HG02970 (cell line): ENCODE data around the gene PRKCG.
"Not testable (repeated sequence)": the region's sequence is repeated elsewhere in the genome, so short reads cannot be mapped to it uniquely, and the experiment has no call there.

ENCODE experiments used
- ATAC-seq: cut with Tn5 transposase; IDR thresholded peaks from one replicate; pipeline ENCODE4 v1.9.1; 2021; ENCODE audit warnings: mild to moderate bottlenecking, moderate library complexity, moderate number of reproducible peaks; ENCODE audit not compliant: unreplicated experiment, low FRiP score

PRKCG gene

GRCh38 chr19:53927739-53928138 is 45.7 kb downstream of the PRKCG start:
- no peak for ATAC-seq

DNA sequence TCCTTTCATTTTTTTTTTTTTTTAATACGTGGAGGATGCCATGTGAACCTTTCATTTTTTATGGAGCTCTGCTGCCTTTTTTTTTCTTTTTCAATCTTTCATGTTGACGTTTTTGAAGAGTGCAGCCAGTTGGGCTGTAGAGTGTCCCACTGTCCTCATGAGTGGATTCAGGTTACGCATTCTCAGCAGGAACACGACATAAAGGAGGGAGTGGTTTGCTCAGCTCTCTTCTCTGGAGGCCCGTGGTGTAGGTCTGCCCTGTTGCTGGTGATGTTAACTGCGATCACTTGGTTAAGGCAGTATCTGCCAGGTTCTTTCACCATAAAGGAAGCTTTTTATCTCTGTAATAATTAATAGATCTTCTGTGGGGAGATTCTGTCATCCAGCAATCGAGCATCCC is 54.0 kb downstream of the PRKCG start:
- no peak for ATAC-seq

DNA sequence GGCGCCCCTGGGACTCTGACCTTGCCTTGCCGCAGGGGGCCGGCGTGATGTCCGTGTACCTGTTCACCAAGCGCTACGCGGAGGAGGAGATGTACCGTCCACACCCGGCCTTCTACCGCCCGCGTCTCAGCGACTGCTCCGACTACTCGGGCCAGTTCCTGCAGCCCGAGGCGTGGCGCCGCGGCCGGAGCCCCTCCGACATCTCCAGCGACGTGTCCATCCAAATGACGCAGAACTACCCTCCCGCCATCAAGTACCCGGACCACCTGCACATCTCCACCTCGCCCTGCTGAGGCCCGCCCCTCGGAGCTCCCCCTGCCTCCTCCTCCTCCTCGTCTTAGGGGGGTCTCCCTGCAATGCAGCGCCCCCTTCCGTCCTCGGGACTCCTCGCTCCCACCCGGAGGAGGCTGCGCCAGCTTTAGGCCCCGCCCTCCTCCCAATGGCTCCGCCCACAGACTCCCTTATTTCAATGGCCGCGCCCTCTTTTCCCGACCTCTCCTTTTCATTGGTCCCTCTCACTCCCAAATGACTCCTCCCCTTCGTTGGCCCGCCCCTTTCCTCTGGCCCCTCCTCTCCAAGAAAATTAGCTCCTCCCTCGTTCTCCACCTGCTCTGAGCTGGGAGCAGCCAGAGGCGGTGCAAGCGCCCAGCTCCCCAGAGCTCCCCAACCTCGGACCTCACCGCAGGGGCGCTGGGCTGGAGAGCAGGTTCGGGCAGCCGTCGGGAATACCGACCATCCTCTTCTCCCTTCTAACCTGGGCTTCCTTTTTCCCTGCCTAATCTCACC is 60.2 kb downstream of the PRKCG start:
- ATAC-seq, result no peak

DNA sequence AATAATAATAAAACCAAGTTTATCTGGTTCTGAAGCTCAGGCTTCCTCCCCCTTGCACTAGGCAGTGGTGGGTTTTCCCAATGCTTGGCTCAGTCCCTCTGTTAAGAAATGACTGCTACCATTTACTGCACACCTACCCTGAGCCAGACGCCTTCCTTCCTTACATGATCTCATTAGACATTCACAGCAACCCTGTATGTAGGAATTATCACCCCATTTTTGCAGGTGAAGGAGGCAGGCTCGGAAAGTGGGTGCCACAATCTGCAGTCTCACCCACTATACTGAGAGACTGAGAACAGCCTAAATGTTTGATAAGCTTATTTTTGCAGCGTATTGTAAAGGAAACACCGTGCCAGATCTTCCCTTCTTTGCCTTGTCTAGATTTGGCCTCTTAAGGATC is 62.4 kb downstream of the PRKCG start:
- ATAC-seq, result no peak

- no peak for ATAC-seq
Observed at GRCh38 chr19:53944933-53945332, 62.9 kb downstream of the PRKCG start.

GRCh38 chr19:53945441-53945840 is 63.4 kb downstream of the PRKCG start:
- ATAC-seq, result no peak

- ATAC-seq, result no peak
Observed at GRCh38 chr19:53945998-53946397, 64.0 kb downstream of the PRKCG start.

GRCh38 chr19:53947624-53948023 is 65.6 kb downstream of the PRKCG start:
- ATAC-seq, result no peak

- not testable (repeated sequence) for ATAC-seq
Observed at GRCh38 chr19:53948611-53949010, 66.6 kb downstream of the PRKCG start.

DNA sequence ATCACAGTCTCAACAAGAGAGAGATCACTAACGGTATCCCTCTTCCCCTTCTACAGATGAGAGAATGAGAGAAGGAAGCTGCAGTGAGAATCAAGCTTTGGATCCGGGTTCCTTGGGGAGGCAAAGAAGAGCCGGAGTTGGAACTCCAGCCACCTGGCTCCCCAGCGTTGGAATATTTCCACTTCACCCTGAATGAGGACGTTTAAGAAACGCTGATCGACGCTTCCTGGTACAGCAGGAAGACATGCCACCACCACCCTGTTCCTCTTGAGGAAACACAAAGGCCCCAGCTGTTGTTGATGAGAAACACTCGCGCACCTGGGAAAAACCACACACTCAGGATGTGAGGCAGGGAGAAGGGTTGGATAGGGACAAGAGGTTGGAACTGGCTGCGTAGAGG is 69.4 kb downstream of the PRKCG start:
- no peak for ATAC-seq

- ATAC-seq, result no peak
Observed at GRCh38 chr19:53951947-53952346, 70.0 kb downstream of the PRKCG start.

DNA sequence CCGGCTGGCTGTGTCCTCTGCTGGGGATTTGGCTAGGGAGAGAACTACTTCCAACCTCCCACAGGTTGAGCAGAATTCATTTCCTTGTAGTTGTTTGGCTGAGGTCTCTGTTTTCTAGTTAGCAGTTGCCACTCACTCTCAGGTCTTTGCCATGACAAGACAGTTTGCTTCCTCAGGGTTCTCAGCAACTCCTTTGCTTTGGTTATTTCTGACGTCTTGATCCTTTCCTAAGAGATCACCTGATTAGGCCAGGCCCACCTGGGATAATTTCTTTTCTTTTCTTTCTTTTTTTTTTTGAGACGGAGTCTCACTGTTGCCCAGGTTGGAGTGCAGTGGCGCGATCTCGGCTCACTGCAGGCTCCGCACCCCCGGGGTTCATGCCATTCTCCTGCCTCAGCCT is 71.4 kb downstream of the PRKCG start:
- no peak for ATAC-seq
